Upper lobe of right lung (tissue), 1 donor: ENCODE measurements around the gene CSNK2B. TPM values are rescaled to one million over a fixed set of nuclear protein-coding genes. Genes with fewer than 3 reads are reported as not detected.

Experiments used
- ATAC-seq: fragments of 200-7000 bp; cut with Tn5 transposase; one replicate; pipeline ENCODE4 v1.9.1; 2020; ENCODE audit warnings: mild to moderate bottlenecking, moderate library complexity
- DNase-seq: peaks from one replicate; pipeline ENCODE4 v3.0.0-alpha.2; 2020
- H3K27ac ChIP-seq: fragments of 200-600 bp; one replicate; pipeline ENCODE4 v1.8.0; 2022
- H3K27me3 ChIP-seq: fragments of 200-600 bp; one replicate; pipeline ENCODE4 v1.8.0; 2022; ENCODE audit warnings: mild to moderate bottlenecking
- H3K36me3 ChIP-seq: fragments of 200-600 bp; one replicate; pipeline ENCODE4 v1.8.0; 2022
- H3K4me1 ChIP-seq: fragments of 200-600 bp; one replicate; pipeline ENCODE4 v1.8.0; 2022
- H3K4me3 ChIP-seq: fragments of 200-600 bp; one replicate; pipeline ENCODE4 v1.8.0; 2022; ENCODE audit warnings: mild to moderate bottlenecking
- H3K9me3 ChIP-seq: fragments of 200-600 bp; one replicate; pipeline ENCODE4 v1.8.0; 2022
- CTCF ChIP-seq: fragments of 200-600 bp; IDR thresholded peaks from one replicate; pipeline ENCODE4 v1.8.0; 2022; ENCODE audit warnings: antibody characterized with exemption
- intact Hi-C: fragments of 100-400 bp; cut with DNase I; formaldehyde crosslinking; loops from one replicate; pipeline ENCODE4 v1.11.0; 2022
- total RNA-seq: library from RNA; stranded (reverse); fragmentation: NEBNext Ultra II Directional; extraction: Animal tissue kit (Norgen Biotek cat#: 25700); gene quantifications from one replicate; pipeline ENCODE4 v1.2.1, GENCODE V29; 2021
- donor health status: DM: no; HTN: yes; CAD: no; lungs with severe emphysema.

CSNK2B gene
- total RNA-seq, 1 donor from 2014 or later: 114 TPM

GRCh38 chr6:31634131-31634530 lies 31.7 kb upstream of the CSNK2B start:
- Histone ChIP-seq H3K9me3 (no peaks in the 10 kb centered on the region), H3K27me3 (no peaks in the 10 kb centered on the region), H3K27ac (no peak overlapping the region), H3K4me1 (no peaks in the 10 kb centered on the region), H3K4me3 (no peak overlapping the region), H3K36me3 (peaks cover 97% of the 10 kb centered on the region)
- ATAC-seq (no peak), DNase-seq (no peak)
- intact Hi-C loops: no loop called here
- no peak for TF ChIP-seq CTCF

- H3K27me3 ChIP-seq: no peaks in the 10 kb centered on the region
- no peaks in the 10 kb centered on the region for H3K9me3 ChIP-seq
- no peaks in the 10 kb centered on the region for H3K4me1 ChIP-seq
- TF ChIP-seq CTCF: no peak
- DNase-seq: no peak
- no peak overlapping the region for H3K4me3 ChIP-seq
- ATAC-seq: no peak
- peaks cover 98% of the 10 kb centered on the region for H3K36me3 ChIP-seq
- no peak overlapping the region for H3K27ac ChIP-seq
- intact Hi-C loops: no loop called here
Observed at GRCh38 chr6:31634969-31635575, 30.8 kb upstream of the CSNK2B start.

- no peak overlapping the region for H3K27ac ChIP-seq
- no peaks in the 10 kb centered on the region for H3K27me3 ChIP-seq
- H3K9me3 ChIP-seq: no peaks in the 10 kb centered on the region
- H3K4me1 ChIP-seq: no peaks in the 10 kb centered on the region
- peak; percentile 7 for ATAC-seq
- H3K4me3 ChIP-seq: no peak overlapping the region
- intact Hi-C loops: no loop called here
- no peak for TF ChIP-seq CTCF
- DNase-seq: no peak
- H3K36me3 ChIP-seq: peaks cover 98% of the 10 kb centered on the region
Observed at GRCh38 chr6:31636698-31637596, 28.9 kb upstream of the CSNK2B start.

GRCh38 chr6:31639043-31639442 lies 26.8 kb upstream of the CSNK2B start:
- DNase-seq: no peak
- H3K4me1 ChIP-seq: no peaks in the 10 kb centered on the region
- peaks cover 98% of the 10 kb centered on the region for H3K36me3 ChIP-seq
- intact Hi-C loops: no loop called here
- TF ChIP-seq CTCF: no peak
- no peaks in the 10 kb centered on the region for H3K27me3 ChIP-seq
- H3K4me3 ChIP-seq: no peak overlapping the region
- ATAC-seq: no peak
- H3K27ac ChIP-seq: no peak overlapping the region
- no peaks in the 10 kb centered on the region for H3K9me3 ChIP-seq

GRCh38 chr6:31639449-31639861 lies 26.4 kb upstream of the CSNK2B start:
- peaks cover 98% of the 10 kb centered on the region for H3K36me3 ChIP-seq
- no peak overlapping the region for H3K4me3 ChIP-seq
- DNase-seq (no peak), ATAC-seq (no peak)
- H3K27me3 ChIP-seq: no peaks in the 10 kb centered on the region
- H3K27ac ChIP-seq: no peak overlapping the region
- H3K4me1 ChIP-seq: no peaks in the 10 kb centered on the region
- intact Hi-C loops: no loop called here
- no peaks in the 10 kb centered on the region for H3K9me3 ChIP-seq
- no peak for TF ChIP-seq CTCF
